IMR-90 (cell line): ENCODE data around the gene SLIT3. TPM values are rescaled to one million over a fixed set of nuclear protein-coding genes. Genes with fewer than 3 reads are reported as not detected.
"Not testable (repeated sequence)": the region's sequence is repeated elsewhere in the genome, so short reads cannot be mapped to it uniquely, and the experiment has no call there.

Experiments used
- ATAC-seq: fragments of 200-7000 bp; cut with Tn5 transposase; 2 replicates; pipeline ENCODE4 v1.9.1; 2020; ENCODE audit warnings: low read depth, mild to moderate bottlenecking, moderate library complexity
- BruUV-seq: library from RNA; stranded (reverse); fragments of 400-500 nt; replicated peaks from 2 replicates; lab custom pipeline; 2021; lab: Mats Ljungman, UMichigan
- CTCF ChIA-PET: fragments of 300-600 bp; formaldehyde crosslinking; extraction: SDS; loops from one replicate; lab custom pipeline; 2021; ENCODE audit warnings: antibody characterized with exemption; lab: Yijun Ruan, JAX
- POLR2A ChIA-PET: fragments of 300-600 bp; sonication (Branson Sonifier 250); formaldehyde crosslinking; loops from one replicate; lab custom pipeline; 2022; ENCODE audit warnings: antibody characterized with exemption; ENCODE audit not compliant: unreplicated experiment; lab: Charles Lee
- DNase-seq: peaks from one replicate; pipeline ENCODE4 v3.0.0; 2013
- H2AFZ ChIP-seq: replicated peaks from 2 replicates; pipeline ENCODE3; 2013; ENCODE audit warnings: low read length, mild to moderate bottlenecking; ENCODE audit not compliant: poor library complexity
- H2AK5ac ChIP-seq: 2 replicates; pipeline ENCODE4 v1.6.1; 2013; ENCODE audit warnings: low read depth, low read length, inconsistent platforms
- H2AK9ac ChIP-seq: replicated peaks from 2 replicates; pipeline ENCODE3; 2013; ENCODE audit warnings: mild to moderate bottlenecking, low read depth, low read length, moderate library complexity; ENCODE audit not compliant: poor library complexity
- H2BK120ac ChIP-seq: 2 replicates; pipeline ENCODE4 v1.6.1; 2013; ENCODE audit warnings: low read depth, low read length, inconsistent platforms
- H2BK15ac ChIP-seq: 3 replicates; pipeline ENCODE4 v1.6.1; 2013; ENCODE audit warnings: low read depth, low read length, inconsistent platforms
- H2BK20ac ChIP-seq: 2 replicates; pipeline ENCODE4 v1.6.1; 2013; ENCODE audit warnings: low read depth, mild to moderate bottlenecking, inconsistent platforms, low read length, moderate library complexity
- H2BK5ac ChIP-seq: 2 replicates; pipeline ENCODE4 v1.6.1; 2013; ENCODE audit warnings: mild to moderate bottlenecking, low read depth, low read length, inconsistent platforms; ENCODE audit not compliant: poor library complexity, severe bottlenecking
- H3K14ac ChIP-seq: replicated peaks from 2 replicates; pipeline ENCODE4 v1.6.1; 2013; ENCODE audit warnings: low read depth, low read length, inconsistent platforms
- H3K18ac ChIP-seq: 2 replicates; pipeline ENCODE4 v1.6.1; 2013; ENCODE audit warnings: low read depth, low read length, control low read depth
- H3K23ac ChIP-seq: 2 replicates; pipeline ENCODE4 v1.6.1; 2013; ENCODE audit warnings: low read depth, low read length, inconsistent platforms
- H3K27ac ChIP-seq: 2 replicates; pipeline ENCODE4 v1.5.1; 2013; ENCODE audit warnings: mild to moderate bottlenecking, control low read depth, low read length; ENCODE audit not compliant: insufficient read depth
- H3K27me3 ChIP-seq: 2 replicates; pipeline ENCODE4 v1.6.1; 2013; ENCODE audit warnings: low read length; ENCODE audit not compliant: control insufficient read depth, insufficient read depth
- H3K36me3 ChIP-seq: 2 replicates; pipeline ENCODE4 v1.6.1; 2013; ENCODE audit warnings: low read length, mixed read lengths; ENCODE audit not compliant: control insufficient read depth, insufficient read depth
- H3K4ac ChIP-seq: 2 replicates; pipeline ENCODE4 v1.6.1; 2013; ENCODE audit warnings: low read depth, low read length, inconsistent platforms
- H3K4me1 ChIP-seq: 2 replicates; pipeline ENCODE4 v1.6.1; 2013; ENCODE audit warnings: low read length, mixed read lengths; ENCODE audit not compliant: control insufficient read depth, insufficient read depth
- H3K4me2 ChIP-seq: 2 replicates; pipeline ENCODE4 v1.6.1; 2013; ENCODE audit warnings: low read depth, mild to moderate bottlenecking, control low read depth, low read length, moderate library complexity
- H3K4me3 ChIP-seq: 2 replicates; pipeline ENCODE4 v1.5.1; 2013; ENCODE audit warnings: low read depth, mild to moderate bottlenecking, control low read depth, low read length, moderate library complexity; ENCODE audit not compliant: insufficient read depth
- H3K56ac ChIP-seq: 2 replicates; pipeline ENCODE4 v1.6.1; 2013; ENCODE audit warnings: low read length, inconsistent platforms; ENCODE audit not compliant: insufficient read depth; ENCODE audit errors: extremely low read depth
- H3K79me1 ChIP-seq, 2 experiments: 2 replicates each; pipeline ENCODE4 v1.6.1; 2013; ENCODE audit warnings: low read length in 2 of 2, inconsistent platforms in 1 of 2, low read depth in 1 of 2
- H3K9ac ChIP-seq: 2 replicates; pipeline ENCODE4 v1.6.1; 2013; ENCODE audit warnings: low read depth, low read length, control low read depth
- H3K9me1 ChIP-seq: 2 replicates; pipeline ENCODE4 v1.6.1; 2013; ENCODE audit warnings: low read length, inconsistent platforms; ENCODE audit not compliant: insufficient read depth
- H3K9me3 ChIP-seq: 2 replicates; pipeline ENCODE4 v1.6.1; 2013; ENCODE audit warnings: low read length; ENCODE audit not compliant: control insufficient read depth, insufficient read depth
- H4K20me1 ChIP-seq: 2 replicates; pipeline ENCODE4 v1.6.1; 2013; ENCODE audit warnings: low read length, inconsistent platforms; ENCODE audit not compliant: insufficient read depth
- H4K5ac ChIP-seq: 2 replicates; pipeline ENCODE4 v1.6.1; 2013; ENCODE audit warnings: mild to moderate bottlenecking, low read depth, low read length, control low read depth
- H4K8ac ChIP-seq, 2 experiments: 2 replicates each; pipeline ENCODE4 v1.6.1; 2013; ENCODE audit warnings: low read depth in 2 of 2, low read length in 2 of 2, control low read depth in 1 of 2, inconsistent platforms in 1 of 2
- H4K91ac ChIP-seq: 2 replicates; pipeline ENCODE4 v1.6.1; 2013; ENCODE audit warnings: low read depth, low read length, inconsistent platforms; ENCODE audit not compliant: insufficient read depth
- CHD1 ChIP-seq: IDR thresholded peaks from 2 replicates; pipeline ENCODE4 v1.6.1; 2012; ENCODE audit warnings: low read depth, low read length, improper control_type of control experiment
- WGBS, 2 experiments: methylation state at CpG; one replicate each; pipeline versions ENCODE4 v1.1.5 to v1.1.7; 2013; ENCODE audit warnings: missing lambda C conversion rate in 2 of 2; ENCODE audit not compliant: insufficient read length in 1 of 2; ENCODE audit errors: extremely low coverage in 2 of 2; 5-methylcytosine and 5-hydroxymethylcytosine counted together
- dilution Hi-C: fragments of 300-500 bp; cut with HindIII; formaldehyde crosslinking; loops from one replicate; pipeline ENCODE4 v1.14.3; 2018; ENCODE audit warnings: low sequenced_read_pairs; ENCODE audit not compliant: unreplicated experiment
- in situ Hi-C: fragments of 300-500 bp; cut with MboI; formaldehyde crosslinking; loops from 3 replicates; pipeline ENCODE4 v1.14.3; 2019; ENCODE audit warnings: low sequenced_read_pairs, inconsistent platforms, mixed read lengths
- intact Hi-C: fragments of 100-400 bp; cut with micrococcal nuclease; formaldehyde crosslinking; loops from 2 replicates; pipeline ENCODE4 v1.10.0; 2022
- polyA plus RNA-seq, 3 experiments: library from polyadenylated mRNA; depleted of rRNA; stranded (reverse); fragments of >200 nt; gene quantifications; 2 replicates each; pipeline ENCODE4 v1.2.3, GENCODE V29; 2012; ENCODE audit warnings: low replicate concordance in 1 of 3
- total RNA-seq: library from RNA; depleted of rRNA; stranded (reverse); fragments of >200 nt; gene quantifications from 2 replicates; pipeline ENCODE4 v1.2.3, GENCODE V29; 2012
- TF ChIP-seq, protein P1 (sequence below): fragments of 150-350 bp; IDR thresholded peaks from 2 replicates; pipeline ENCODE4 v1.6.1; 2017; ENCODE audit warnings: mild to moderate bottlenecking, antibody characterized with exemption, low read length, low read depth

The SLIT3 gene
- total and polyA plus RNA-seq, 2 of the 4 experiments (the other 2 are of a cell fraction), result 0.18 to 0.50 TPM

DNA sequence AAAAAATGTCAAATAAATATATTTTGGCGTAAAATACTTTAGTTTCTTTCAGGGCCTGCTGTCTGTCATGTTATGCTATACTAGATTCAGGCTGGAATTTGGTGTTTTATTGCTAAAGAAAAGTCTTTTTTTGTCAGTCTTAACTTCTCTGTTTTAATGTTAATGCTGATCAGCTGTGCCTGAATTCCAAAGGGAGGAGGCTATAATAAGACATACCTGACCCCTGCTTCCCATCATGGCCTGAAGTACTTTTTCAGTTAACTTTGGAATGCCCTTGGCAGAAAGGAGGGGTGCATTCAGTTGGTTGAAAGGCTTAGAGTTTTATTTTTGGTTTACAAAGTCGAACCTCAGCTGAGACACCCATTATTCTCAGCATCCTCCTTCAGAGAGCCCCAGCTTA lies 663.7 kb downstream of the SLIT3 start:
- Histone ChIP-seq H2BK15ac (no peak overlapping the region), H4K5ac (no peak overlapping the region), H3K36me3 (no peaks in the 10 kb centered on the region), H4K20me1 (no peaks in the 10 kb centered on the region), H2BK120ac (no peak overlapping the region), H3K9me3 (no peaks in the 10 kb centered on the region), H3K9me1 (no peaks in the 10 kb centered on the region), H2AK5ac (no peak overlapping the region), H3K9ac (no peak overlapping the region), H2AK9ac (no peak overlapping the region), H3K23ac (no peak overlapping the region), H4K8ac (no peak overlapping the region), H2BK5ac (no peak overlapping the region), H4K91ac (no peak overlapping the region), H3K4me3 (no peak overlapping the region), H3K56ac (no peak overlapping the region), H3K14ac (no peak overlapping the region), H3K4ac (no peak overlapping the region), H3K4me2 (no peak overlapping the region), H2AFZ (no peak overlapping the region), H3K79me1 (no peaks in the 10 kb centered on the region), H3K27ac (no peak overlapping the region), H3K4me1 (no peaks in the 10 kb centered on the region), H3K27me3 (no peaks in the 10 kb centered on the region), H3K18ac (no peak overlapping the region), H2BK20ac (no peak overlapping the region)
- DNase-seq (no peak), ATAC-seq (no peak)
- WGBS, 2 experiments, result no CpG with 5 or more reads among the region's 2 CpGs
- dilution Hi-C loops, result no loop called here
- ChIA-PET CTCF (no interaction called here), POLR2A (no interaction called here)
- no TSS peak for BruUV-seq
- intact Hi-C loops, result no loop called here
- TF ChIP-seq, protein P1, sequence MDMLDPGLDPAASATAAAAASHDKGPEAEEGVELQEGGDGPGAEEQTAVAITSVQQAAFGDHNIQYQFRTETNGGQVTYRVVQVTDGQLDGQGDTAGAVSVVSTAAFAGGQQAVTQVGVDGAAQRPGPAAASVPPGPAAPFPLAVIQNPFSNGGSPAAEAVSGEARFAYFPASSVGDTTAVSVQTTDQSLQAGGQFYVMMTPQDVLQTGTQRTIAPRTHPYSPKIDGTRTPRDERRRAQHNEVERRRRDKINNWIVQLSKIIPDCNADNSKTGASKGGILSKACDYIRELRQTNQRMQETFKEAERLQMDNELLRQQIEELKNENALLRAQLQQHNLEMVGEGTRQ, result no peak
- TF ChIP-seq CHD1, result no peak
- in situ Hi-C loops, result no loop called here

DNA sequence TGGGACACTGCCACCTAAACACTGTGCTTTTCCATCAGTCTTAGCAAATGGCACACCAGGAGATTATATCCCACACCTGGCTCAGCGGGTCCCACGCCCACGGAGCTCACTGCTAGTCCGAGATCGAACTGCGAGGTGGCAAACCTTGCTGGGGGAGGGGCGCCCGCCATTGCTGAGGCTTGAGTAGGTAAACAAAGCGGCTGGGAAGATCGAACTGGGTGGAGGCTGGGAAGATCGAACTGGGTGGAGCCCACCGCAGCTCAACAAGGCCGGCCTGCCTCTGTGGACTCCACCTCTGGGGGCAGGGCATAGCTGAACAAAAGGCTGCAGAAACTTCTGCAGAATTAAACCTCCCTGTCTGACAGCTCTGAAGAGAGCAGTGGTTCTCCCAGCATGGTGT lies 670.0 kb downstream of the SLIT3 start:
- H3K36me3 ChIP-seq, intact Hi-C loops, H3K4me1 ChIP-seq, DNase-seq, in situ Hi-C loops, H2BK120ac ChIP-seq, H3K79me1 ChIP-seq, POLR2A ChIA-PET, H3K4ac ChIP-seq, H3K14ac ChIP-seq, ATAC-seq, BruUV-seq, H3K9me1 ChIP-seq, H2AFZ ChIP-seq, H2AK9ac ChIP-seq, H4K20me1 ChIP-seq, H2BK5ac ChIP-seq, H2AK5ac ChIP-seq, H3K56ac ChIP-seq, H2BK20ac ChIP-seq, H3K9me3 ChIP-seq, H3K27me3 ChIP-seq, H3K18ac ChIP-seq, dilution Hi-C loops, H3K9ac ChIP-seq, H3K4me3 ChIP-seq, H4K91ac ChIP-seq, H4K8ac ChIP-seq, H3K27ac ChIP-seq, H3K23ac ChIP-seq, H3K4me2 ChIP-seq, H2BK15ac ChIP-seq, H4K5ac ChIP-seq: not testable (repeated sequence)
- CTCF ChIA-PET, result interaction anchor here (0.7 kb wide), 1 partner anchor 14 kb away, joined by 3 read pairs; no protein-coding TSS in a partner anchor
- 65% methylated on average over 10 of the region's 13 CpGs; no CpG with 5 or more reads in 1 of the 2 experiments for WGBS, 2 experiments
